Measurements from ENCODE around the gene CADM2.

DNA sequence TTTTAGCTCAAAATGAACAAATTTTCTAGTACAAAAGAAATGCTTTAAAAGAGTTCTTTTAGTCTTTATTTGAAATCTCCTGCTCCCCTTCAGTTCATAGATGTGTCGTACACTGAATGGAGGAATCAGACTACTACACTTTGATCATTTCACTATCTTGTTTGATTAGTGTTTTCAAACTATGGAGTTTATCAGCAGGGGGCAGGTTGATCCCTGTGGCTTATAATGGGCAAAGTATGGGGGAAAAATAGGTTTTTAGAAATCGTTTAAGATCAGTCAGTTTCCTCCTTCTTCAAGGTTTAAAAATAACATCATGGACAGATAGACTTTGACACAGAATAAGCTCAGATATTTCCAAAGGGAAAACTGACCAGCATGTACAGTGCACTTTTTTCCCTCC, 701.7 kb downstream of the CADM2 start:
- TF ChIP-seq POLR2AphosphoS5 (IDR thresholded peaks at IDR 0.05): no peak
- TF ChIP-seq CTCF (IDR thresholded peaks at IDR 0.05): no peak

Data from upper lobe of left lung (tissue), 4 donors.